Esophagus muscularis mucosa (tissue), 3 donors: ENCODE results near the gene ARAF.

Experiments used
- CTCF ChIP-seq, 3 experiments: fragments of 200-600 bp in 2 of 3; fragments of 450-650 bp in 1 of 3; sonication (generic) in 2 of 3; IDR thresholded peaks; one replicate each; pipeline ENCODE4 v1.5.1; 2017 to 2019; ENCODE audit warnings: antibody characterized with exemption in 3 of 3, mild to moderate bottlenecking in 2 of 3, moderate library complexity in 1 of 3
- POLR2A ChIP-seq: fragments of 450-650 bp; IDR thresholded peaks from one replicate; pipeline ENCODE4 v1.6.1; 2017; ENCODE audit warnings: antibody characterized with exemption, moderate library complexity, mild to moderate bottlenecking, low read depth

- TF ChIP-seq CTCF (IDR thresholded peaks at IDR 0.05): no peak
- TF ChIP-seq POLR2A: no peak
Measured at GRCh38 chrX:47558436-47558835, 2.6 kb upstream of the ARAF start.
